Lower lobe of right lung (tissue), 2 donors: ENCODE results near the gene ADH5. TPM values are rescaled to one million over a fixed set of nuclear protein-coding genes. Genes with fewer than 3 reads are reported as not detected.

Experiments
- ATAC-seq, 2 donors: fragments of 200-7000 bp; cut with Tn5 transposase; one replicate each; pipeline ENCODE4 v1.9.1; 2020 to 2022; ENCODE audit warnings: mild to moderate bottlenecking in 2 of 2, moderate library complexity in 2 of 2
- DNase-seq: peaks from one replicate; pipeline ENCODE4 v3.0.0-alpha.2; 2020
- H3K27ac ChIP-seq: fragments of 200-600 bp; one replicate; pipeline ENCODE4 v1.8.0; 2022
- H3K27me3 ChIP-seq: fragments of 200-600 bp; one replicate; pipeline ENCODE4 v1.8.0; 2022; ENCODE audit warnings: low read depth
- H3K36me3 ChIP-seq: fragments of 200-600 bp; one replicate; pipeline ENCODE4 v1.8.0; 2022; ENCODE audit warnings: mild to moderate bottlenecking
- H3K4me1 ChIP-seq: fragments of 200-600 bp; one replicate; pipeline ENCODE4 v1.8.0; 2022
- H3K4me3 ChIP-seq: fragments of 200-600 bp; one replicate; pipeline ENCODE4 v1.8.0; 2022; ENCODE audit warnings: mild to moderate bottlenecking
- H3K9me3 ChIP-seq: fragments of 200-600 bp; one replicate; pipeline ENCODE4 v1.8.0; 2022
- CTCF ChIP-seq: fragments of 200-600 bp; IDR thresholded peaks from one replicate; pipeline ENCODE4 v1.8.0; 2022; ENCODE audit warnings: antibody characterized with exemption, mild to moderate bottlenecking
- intact Hi-C: fragments of 100-400 bp; cut with DNase I; formaldehyde crosslinking; loops from one replicate; pipeline ENCODE4 v1.11.0; 2022
- total RNA-seq: library from RNA; stranded (reverse); fragmentation: NEBNext Ultra II Directional; extraction: Animal tissue kit (Norgen Biotek cat#: 25700); gene quantifications from one replicate; pipeline ENCODE4 v1.2.1, GENCODE V29; 2021
- donor health status: DM: no; HTN: yes; CAD: no; lungs with severe emphysema.

The ADH5 gene
- total RNA-seq, 1 donor from 2014 or later, result 150 TPM

- no peak for ATAC-seq
- Histone ChIP-seq H3K4me1 (peaks cover 17% of the 10 kb centered on the region), H3K27ac (no peak overlapping the region), H3K36me3 (no peaks in the 10 kb centered on the region), H3K9me3 (peaks cover 11% of the 10 kb centered on the region), H3K27me3 (no peaks in the 10 kb centered on the region), H3K4me3 (no peak overlapping the region)
- intact Hi-C loops, result no loop called here
- no peak for DNase-seq
- no peak for TF ChIP-seq CTCF
Observed at GRCh38 chr4:99021386-99021785, 67.2 kb downstream of the ADH5 start.

Other genes starting within 250 kb of the ADH5 start
- gene EIF4E, start 159.7 kb downstream of the ADH5 start, total RNA-seq, result 61.0 TPM
- gene METAP1, start 93.1 kb downstream of the ADH5 start, total RNA-seq, result 31.5 TPM
- 0.27 TPM for gene ADH4, start 55.5 kb upstream of the ADH5 start, total RNA-seq
- gene ADH6, start 130.5 kb upstream of the ADH5 start, total RNA-seq, result 0.50 TPM
- 3.0 TPM for gene ADH1A, start 202.2 kb upstream of the ADH5 start, total RNA-seq
- gene ADH1B, start 232.6 kb upstream of the ADH5 start, total RNA-seq, result 644 TPM